NCI-H345 treated with DMSO at 0.1 percent for 48 hours (cell line): ENCODE results near the gene PSD.
"Not testable (repeated sequence)": the region's sequence is repeated elsewhere in the genome, so short reads cannot be mapped to it uniquely, and the experiment has no call there.

Source experiments
- DNase-seq: peaks from one replicate; lab custom pipeline; 2025; ENCODE audit not compliant: unreplicated experiment; lab: John Stamatoyannopoulos, UW

Gene PSD

DNA sequence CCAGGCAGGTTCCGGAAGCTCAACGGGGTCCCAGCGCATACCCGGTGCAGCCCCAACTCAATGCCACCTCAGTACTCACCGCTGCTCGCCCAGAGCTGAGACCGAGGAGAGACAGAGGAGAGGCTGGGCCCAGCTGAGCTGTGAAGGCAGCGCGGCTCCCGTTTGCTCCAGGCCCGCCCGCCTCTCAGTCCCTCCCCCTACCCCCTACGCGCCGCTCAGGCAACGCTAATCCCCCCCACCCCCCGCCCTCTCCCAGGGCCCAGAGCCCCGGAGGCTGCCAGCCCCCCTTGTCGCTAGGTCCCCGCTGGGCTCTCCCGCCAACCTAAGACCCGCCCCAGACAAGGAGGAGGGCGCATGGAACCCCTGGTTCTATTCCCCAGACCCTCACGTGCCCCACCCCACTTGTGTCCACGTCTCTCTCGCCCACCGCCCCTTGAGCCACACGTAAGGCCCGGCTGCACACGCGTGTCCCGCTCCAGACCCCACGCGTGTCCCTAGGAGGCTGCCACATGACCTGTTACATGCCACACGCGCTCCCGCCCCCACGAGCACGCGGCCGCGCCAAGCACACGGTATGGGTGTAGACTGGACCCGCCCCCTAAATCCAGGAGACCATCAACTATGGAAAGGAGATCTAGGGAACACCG lies at the start of gene PSD:
Gene PSD, minus strand, starts transcription at position 164 of the 647 bp plus-strand sequence. CDS start 1,747 bp downstream, outside the sequence.
- DNase-seq: peak; percentile 36

DNA sequence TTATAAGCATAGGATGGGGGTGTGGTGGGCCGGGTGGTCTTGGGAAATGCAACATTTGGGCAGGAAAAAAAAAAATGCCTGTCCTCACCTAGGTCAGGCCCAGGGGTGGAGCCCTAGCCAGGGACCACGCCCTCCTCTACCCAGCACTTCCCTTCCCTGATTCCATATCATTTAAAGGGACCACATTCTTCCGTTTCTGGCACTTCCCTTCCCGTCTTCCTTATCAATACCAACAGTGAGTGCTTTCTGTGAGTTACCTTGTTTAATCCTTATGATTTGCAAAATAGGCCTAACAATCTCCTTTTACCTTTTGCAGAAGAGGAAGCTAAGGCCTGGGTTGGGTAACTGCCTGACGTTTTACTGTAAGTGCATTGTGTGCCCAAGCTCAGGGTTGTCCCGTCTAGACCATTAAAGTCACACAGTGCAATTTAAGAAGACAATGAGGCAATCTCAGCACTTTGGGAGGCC lies 49.4 kb upstream of the PSD start:
- DNase-seq: no peak

DNA sequence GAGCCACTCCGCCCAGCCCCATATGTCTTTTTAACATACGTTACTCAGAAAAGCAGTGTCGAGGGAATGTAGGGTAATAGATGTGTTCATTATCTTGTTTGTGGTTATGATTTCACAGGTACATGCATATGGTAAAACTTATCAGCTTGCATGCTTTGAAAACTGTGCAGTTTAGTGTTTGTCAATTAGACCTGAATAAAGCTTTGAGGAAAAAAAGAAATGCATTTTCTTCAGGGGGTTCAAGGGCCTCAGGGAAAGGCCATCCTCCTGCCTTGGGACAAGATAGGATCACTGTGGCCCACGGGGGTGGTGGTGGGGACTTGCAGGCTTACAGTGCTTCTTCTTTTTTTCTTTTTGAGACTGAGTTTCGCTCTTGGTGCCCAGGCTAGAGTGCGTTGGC lies 48.7 kb upstream of the PSD start:
- DNase-seq: no peak

DNA sequence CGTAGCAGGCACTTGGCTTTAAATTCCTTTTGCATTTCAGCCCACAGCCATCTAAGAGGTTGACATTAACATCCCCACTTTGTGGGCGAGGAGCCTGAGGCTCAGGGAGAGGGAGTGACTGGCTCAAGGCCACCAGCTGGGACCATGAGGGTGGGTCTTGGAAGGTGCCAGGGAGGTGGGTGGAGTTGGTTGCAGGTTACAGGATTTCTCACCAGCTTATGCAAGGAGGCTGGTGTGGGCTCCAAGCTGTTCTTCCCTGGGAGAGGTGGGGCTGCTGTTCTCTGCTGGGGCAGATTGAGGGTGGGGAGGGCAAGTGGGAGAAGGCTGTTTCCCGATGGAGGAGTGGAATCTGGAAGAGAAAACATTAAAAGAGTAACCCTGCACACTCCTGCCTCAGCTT lies 46.9 kb upstream of the PSD start:
- DNase-seq: no peak

DNA sequence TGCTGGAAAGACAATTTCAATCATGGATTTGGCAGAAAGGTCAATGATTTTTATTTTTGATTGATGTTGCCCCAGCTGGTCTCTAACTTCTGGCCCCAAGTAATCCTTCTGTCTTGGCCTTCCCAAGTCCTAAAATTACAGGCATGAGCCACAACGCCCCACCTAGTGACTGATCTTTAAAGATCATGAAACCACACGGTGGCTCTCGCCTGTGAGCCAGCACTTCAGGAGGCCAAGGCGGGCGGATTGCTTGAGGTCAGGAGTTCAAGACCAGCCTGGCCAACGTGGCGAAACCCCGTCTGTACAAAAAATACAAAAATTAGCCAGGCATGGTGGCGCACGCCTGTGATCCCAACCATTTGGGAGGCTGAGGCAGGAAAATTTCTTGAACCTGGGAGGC lies 45.4 kb upstream of the PSD start:
- no peak for DNase-seq

DNA sequence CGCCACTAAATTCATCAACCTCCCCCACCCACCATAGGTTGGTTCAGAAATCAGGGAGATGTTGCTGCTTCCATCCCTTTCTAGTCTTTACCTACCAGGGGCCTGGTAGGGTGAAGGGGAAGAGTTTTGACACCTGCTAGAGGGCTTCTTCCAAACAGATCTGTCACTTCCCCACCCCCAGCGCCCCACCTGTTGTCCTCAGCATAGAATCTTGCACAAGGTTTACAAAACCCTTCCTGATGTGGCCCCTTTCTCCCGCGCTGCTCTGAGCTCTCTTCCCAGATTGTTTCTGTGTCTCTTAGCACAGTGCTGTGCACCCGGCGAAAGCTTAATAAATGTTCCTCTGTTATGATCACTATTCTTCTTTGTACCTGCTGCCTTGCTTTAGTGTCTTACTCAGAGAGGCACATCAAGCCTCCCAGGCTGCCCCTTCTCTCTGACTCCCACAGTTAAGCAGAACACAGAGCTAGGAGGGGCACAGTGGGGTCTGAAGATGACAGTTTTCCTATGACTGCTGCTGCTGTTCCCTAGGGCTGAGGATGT lies 44.0 kb upstream of the PSD start:
- no peak for DNase-seq

DNA sequence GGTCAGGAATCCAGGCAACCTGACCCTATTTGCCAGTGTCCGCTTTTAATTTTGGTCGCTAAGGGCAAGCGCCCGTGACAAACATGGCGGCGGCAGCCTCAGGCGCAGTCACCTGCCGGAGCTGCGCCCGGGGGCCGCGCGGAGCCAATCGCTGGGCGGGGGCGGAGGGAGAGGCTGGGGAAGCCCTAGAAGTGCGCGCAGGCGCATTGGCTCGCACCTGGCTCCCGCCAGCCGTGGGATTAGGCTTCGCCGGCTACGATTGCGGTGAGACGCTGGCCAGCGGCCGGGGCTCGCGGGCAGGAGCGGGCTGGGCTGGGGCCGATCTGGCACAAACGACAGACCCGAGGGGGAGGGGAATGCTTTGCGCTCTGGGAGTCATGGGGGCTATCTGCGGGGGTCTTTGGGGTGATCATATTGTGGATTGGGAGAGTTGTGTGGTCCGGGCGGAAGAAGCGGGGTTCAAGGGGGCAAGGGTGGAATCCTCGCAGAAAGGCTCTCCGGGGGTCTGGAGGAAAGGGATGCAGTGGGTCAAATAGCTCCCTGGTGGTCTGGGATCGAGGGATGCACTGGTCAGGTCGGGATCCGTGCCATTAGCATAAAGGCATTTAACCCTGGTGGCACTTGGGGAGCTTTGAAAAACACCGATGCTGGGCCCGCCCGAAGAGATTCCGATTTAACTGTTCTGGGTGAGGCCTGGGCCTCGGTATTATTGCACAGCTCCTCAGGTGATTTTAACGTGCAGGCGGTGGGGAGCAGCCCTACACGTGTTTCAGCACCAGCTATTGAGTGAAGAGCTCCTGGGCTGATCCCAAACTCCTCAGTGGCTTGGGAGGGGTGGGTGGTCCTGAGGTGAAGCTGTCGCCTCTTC lies 42.8 kb upstream of the PSD start:
- DNase-seq: peak; percentile 74

DNA sequence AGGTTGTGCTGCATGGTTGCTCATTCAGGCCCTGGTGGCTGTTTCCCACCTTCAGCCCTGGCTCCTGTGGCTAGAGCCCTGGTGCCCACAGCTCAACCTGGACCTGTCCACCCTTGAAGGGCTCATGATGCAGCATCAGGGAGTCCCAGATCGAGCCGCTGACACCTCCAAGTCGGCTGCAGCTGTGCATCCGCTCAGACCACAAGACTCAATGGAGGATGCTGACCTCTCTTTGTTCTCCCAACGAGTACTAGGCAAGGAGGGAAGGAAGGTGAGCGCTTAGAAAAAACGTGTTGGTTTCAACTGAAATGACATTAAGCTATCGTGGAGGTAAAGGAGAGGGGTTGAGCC lies 42.2 kb upstream of the PSD start:
- DNase-seq: no peak

DNA sequence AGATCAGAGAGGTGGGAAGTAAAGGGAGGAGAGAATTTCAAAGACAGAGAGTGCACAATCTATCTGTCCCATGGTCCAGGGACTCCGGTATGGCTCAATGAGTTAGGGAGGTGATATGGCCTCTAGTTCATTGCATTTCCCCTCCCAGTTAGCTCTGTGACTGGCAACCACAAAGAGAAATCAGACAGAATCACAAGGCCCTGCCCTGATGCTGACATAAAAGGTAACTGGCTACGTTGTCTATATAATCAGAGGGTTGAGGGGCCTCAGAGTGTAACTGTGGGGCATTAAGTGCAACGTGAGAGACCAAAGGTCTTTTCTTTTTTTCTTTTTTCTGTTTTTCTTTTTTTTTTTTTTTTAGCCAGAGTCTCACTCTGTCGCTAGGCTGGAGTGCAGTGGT lies 40.1 kb upstream of the PSD start:
- DNase-seq: no peak

DNA sequence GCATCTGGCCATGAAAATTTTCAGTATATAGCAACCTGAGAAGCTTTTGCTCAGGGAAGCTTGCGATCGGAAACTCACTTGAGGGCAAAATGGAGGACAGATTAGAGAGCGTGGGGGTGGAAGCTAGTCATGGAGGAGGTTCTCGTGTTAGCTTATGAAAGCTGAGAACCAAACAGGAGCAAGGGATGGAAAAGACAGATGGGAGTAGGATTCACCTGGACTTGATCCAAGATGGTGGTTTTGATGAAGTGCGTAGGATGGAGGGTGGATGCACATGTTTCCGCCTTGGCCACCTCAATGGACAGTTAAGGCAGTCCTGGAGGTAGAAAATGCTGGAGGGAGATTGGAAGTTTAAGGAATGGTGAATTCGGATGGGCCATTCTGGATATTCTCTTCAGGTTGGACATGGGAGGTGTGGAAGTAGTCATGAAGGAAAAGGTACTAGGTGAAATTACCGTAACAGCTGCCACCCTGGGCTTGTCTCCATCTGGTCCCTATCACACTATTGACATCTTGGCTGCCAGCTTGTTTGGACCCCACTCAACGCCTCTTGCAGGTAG lies 39.1 kb upstream of the PSD start:
- DNase-seq: no peak

DNA sequence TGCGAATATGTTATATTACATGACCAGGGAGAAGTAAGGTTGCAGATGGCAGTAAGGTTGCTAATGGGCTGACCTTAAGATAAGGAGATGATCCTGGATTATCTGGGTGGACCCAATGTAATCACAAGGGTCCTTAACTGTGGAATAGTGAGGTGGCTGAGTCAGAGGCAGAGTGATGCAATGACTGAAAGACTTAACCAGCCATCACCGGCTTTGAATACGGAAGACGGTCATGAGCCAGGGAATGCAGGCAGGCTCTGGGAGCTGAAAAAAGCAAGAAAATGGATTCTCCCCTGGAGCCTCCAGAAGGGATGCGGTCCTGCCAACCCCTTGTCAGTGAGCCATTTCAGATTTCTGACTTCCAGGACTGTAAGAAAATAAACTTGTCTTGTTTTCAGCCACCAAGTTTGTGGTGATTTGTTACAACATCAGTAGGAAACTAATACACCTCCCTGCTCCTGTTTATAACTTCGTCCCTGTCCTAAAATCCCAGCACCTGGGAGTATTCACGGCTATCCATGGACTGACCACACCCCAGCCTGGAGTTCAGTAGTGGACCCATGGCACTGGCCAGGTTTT lies 37.4 kb upstream of the PSD start:
- no peak for DNase-seq

DNA sequence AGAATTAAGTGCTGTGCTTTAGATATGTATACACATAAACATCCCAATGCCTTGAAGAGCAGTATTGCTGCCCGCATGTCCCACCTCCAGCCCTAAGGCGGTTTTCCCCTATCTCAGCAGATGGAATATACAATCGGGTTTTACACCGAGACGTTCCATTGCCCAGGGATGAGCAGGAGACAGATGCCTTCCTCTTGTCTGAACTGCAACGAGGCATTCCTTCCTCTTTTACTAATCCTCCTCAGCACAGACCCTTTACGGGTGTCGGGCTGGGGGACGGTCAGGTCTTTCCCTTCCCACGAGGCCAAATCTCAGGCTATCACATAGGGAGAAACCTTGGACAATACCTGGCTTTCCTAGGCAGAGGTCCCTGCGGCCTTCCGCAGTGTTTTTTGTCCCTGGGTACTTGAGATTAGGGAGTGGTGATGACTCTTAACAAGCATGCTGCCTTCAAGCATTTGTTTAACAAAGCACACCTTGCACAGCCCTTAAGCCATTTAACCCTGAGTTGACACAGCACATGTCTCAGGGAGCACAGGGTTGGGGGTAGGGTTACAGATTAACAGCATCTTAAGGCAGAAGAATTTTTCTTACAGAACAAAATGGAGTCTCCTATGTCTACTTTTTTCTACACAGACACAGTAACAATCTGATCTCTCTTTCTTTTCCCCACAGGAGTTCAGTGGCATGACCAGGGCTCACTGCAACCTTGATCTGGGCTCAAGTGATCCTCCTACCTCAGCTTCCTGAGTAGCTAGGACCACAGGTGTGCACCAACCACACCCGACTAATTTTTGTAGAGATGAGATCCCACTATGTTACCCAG lies 36.3 kb upstream of the PSD start:
- DNase-seq: not testable (repeated sequence)

DNA sequence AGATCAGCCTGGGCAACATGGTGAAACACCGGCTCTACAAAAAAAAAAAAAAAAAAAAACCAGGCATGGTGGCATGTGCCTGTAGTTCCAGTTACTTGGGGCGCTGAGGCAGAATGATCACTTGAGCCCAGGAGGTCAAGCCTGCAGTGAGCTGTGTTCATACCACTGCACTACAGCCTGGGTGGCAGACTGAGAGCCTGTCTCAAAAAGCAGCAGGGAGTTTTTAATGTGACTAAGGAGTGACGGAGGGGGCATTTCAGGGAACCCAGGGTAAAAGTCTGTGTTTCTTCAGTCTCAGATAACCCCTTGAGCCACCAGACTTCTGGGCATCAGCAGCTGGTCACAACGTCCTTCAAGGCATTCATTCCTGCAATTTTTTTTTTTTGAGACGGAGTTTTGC lies 34.9 kb upstream of the PSD start:
- DNase-seq: no peak

DNA sequence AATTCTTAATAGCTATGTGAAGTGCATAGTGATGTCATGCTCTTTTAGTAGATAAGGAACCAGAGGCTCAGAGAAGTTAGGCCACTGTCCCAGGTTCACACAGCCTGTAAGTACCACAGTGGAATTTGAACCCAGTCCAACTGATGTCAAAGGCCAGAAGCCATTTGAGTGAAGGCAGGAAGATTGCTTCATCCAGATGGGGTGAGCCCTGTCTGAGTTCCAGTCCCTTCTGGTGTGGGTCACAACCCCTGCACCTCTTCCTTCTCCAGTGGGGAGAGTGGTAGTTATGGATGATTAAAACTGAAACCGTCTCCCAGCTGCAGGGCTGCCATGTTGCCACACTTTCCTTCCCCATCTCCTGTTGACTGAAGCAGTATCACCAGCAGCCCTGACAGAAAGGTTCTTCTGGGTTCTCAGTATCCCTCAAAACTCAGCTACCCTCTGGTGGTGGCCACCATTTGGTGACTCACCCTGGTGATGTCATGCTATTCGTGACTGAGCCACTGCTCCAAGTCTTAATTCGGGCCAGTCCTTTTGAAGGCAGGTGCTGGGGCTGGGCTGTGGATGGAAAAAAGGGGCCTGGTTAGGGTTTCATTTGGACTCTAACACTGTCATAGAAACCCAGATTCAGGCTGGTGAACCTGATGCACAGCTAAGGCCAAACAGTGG lies 34.2 kb upstream of the PSD start:
- DNase-seq: no peak

DNA sequence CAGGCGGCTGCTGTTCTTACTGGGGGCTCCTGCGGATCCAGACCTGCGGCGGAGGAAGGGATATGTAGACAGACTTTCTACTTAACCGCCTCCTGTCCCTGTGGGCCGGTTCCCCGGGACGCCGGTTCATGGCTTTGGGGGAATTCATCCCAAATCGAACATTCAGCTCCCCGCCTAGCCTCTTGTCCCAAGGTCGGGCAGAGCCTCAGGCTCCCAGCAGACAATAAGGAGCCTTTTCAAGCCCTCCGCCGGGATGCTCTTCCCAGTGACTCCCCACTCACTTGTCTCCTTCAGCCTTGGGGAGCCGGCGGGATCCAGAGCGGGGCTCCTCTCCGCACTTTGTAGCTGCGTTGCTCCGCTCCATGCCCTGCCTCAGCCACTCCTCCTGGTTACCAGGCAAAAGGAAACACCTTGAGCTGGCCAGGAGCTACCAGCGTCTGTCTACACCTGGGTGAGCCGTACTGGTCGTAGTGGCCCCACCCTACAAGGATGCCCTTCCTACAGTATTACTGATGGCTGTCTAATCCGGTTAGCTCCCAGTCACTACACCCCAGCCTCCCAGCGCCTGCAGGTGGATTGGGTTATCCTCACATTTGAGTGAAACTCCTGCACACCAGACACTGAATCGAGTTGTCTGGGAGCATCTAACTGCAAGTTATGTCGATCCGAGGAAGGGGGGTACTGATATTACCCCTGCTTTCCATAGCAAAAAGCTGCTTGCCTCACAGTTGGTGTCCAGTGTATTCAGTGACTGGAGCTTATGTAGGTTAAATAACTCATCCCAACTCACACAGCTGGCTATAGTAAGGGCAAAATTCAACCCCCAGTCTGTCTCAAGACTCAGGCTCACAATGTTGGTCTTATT lies 32.8 kb upstream of the PSD start, which contains the start of gene C10orf95:
Gene C10orf95, minus strand, starts transcription at position 439 of the 865 bp plus-strand sequence. CDS start 450 bp downstream, outside the sequence.
- no peak for DNase-seq

DNA sequence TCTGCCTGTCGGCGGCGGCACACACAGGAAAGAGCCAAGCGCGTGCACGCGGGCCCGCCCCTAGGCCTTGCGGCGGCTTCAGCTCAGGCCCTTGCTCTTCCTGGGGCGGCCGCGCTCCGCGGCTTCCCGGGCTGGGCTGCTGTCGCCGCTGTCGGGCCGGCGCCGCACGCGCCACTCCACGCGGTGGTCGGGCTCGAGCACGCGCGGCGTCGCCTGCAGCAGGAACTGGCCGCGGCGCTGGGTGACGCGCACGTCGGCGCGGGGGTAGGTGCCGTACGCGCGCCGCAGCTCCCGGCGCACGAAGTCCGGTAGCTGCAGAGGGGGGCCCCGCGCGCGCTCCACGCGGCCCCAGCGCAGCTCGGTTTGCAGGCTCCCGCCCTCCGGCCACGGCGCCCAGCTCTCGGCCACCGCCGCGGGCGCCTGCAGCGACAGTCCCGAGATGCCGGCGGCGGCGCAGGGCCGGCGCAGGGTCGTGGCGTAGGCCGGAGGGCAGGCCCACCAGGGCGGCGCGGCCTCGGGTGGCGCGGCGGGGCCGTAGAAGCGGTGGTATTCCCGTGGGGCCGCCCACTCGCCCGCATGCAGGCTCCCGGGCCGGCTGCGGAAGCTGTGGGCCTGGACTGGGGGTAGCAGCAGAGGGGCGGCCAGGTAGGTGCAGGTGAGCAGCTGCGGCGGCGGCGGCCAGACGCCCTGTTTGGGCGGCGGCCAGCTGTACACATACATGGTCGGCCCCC lies 32.0 kb upstream of the PSD start:
- peak; percentile 63 for DNase-seq

DNA sequence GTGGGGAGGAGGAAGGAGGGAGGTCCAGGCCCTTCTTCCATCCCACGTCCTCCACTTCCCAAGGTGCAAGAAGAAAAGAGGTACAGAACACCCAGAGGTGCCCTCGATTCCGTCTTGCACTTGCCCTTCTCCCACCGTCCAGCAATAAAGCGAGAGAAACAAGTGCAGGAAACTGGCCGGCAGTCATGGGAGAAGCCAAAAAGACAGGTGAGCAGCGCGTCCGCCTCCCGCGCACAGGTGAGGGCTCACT lies 31.5 kb upstream of the PSD start:
- no peak for DNase-seq

DNA sequence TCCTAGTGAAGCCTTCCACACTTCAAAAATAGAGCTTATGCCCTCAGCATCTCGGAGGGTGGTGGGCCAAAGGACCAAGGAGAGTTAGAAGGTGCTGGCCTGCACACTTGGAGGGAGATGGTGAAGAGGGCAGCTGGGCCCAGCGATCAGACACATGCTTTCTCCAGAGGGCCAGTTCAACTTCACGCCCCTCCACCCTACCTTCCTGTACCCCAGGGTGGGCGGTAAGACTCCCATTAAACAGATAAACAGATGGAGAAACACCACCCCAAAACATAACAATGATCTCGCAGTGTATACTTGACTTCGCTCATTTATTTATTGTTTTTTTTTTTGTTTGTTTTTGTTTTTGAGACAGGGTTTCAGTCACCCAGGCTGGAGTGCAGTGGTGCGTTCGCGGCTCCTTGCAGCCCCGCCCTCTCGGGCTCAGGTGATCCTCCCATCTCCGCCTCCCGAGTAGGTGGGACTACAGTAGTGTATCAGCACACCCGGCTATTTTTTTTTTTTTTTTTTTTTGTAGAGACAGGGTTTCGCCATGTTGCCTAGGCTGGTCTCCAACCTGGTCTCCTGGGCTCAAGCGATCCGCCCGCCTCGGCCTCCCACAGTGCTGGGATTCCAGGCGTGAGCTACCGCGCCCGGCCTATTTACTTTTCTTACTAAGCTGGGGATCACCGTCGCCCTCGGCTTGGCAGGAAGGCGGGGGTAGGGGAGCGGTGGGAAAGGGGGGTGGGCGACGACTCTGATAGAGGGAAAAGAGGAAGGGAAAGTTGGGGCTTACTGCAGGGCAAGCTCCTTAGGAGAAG lies 30.9 kb upstream of the PSD start:
- DNase-seq: peak; percentile 53
